ENCODE measurements around the gene MIS12. TPM values are rescaled to one million over a fixed set of nuclear protein-coding genes. Genes with fewer than 3 reads are reported as not detected.

MIS12 gene
- polyA plus RNA-seq, 3 donors = 6.9 to 10.8 (median 8.9) TPM

- no CpG with 5 or more reads among the region's 7 CpGs for WGBS (ENCODE audit: insufficient coverage)
- H3K4me1 Mint-ChIP-seq = peaks cover 3% of the 10 kb centered on the region
- no peaks in the 10 kb centered on the region for H3K79me2 ChIP-seq (ENCODE audit: insufficient read depth, low read length)
- peaks cover 66 to 86% of the 10 kb centered on the region in 2 donors for H3K36me3 ChIP-seq (replicated peaks in 1 of 2; ENCODE audit: control insufficient read depth in 1 of 2, insufficient read depth in 2 of 2, low read length in 2 of 2)
- no peak overlapping the region for H2AFZ ChIP-seq (ENCODE audit: insufficient read depth, low read depth, low read length, poor library complexity, severe bottlenecking)
- H3K27ac Mint-ChIP-seq = peak overlapping the region in 2 of 7 donors; percentile 18 to 21
- no peaks in the 10 kb centered on the region for H3K9me3 ChIP-seq (replicated peaks in 1 of 2; ENCODE audit: control insufficient read depth in 1 of 2, insufficient read depth in 1 of 2, low read length in 2 of 2)
- H4K20me1 ChIP-seq (ENCODE audit: insufficient read depth, low read length) = peaks cover 65% of the 10 kb centered on the region
- H3K4me3 ChIP-seq (replicated peaks in 1 of 3; ENCODE audit: low read depth in 2 of 3, low read length in 3 of 3) = no peak overlapping the region
- H3K9ac ChIP-seq (ENCODE audit: insufficient read depth, low read length, poor library complexity, severe bottlenecking) = no peak overlapping the region
- DNase-seq = no peak
- no peaks in the 10 kb centered on the region for H3K27me3 ChIP-seq (ENCODE audit: control insufficient read depth in 2 of 2, insufficient read depth in 2 of 2, low read length in 2 of 2)
- peaks cover 0 to 15% (median 6%) of the 10 kb centered on the region in 7 donors for H3K9me3 Mint-ChIP-seq
- peaks cover 81 to 97% of the 10 kb centered on the region in 2 donors for H3K36me3 Mint-ChIP-seq
- intact Hi-C loops (cut with micrococcal nuclease) = no loop called here
- no peak overlapping the region for H3K4me2 ChIP-seq (replicated peaks; ENCODE audit: extremely low read depth, low read length, poor library complexity, severe bottlenecking)
- H3K4me3 Mint-ChIP-seq = no peak overlapping the region
- peaks cover 0 to 2% (median 0%) of the 10 kb centered on the region in 3 donors for H3K27me3 Mint-ChIP-seq (ENCODE audit: low read depth in 3 of 3)
- no peaks in the 10 kb centered on the region for H3K4me1 ChIP-seq (ENCODE audit: control insufficient read depth in 1 of 2, insufficient read depth in 2 of 2, low read length in 2 of 2)
- TF ChIP-seq, protein P1, sequence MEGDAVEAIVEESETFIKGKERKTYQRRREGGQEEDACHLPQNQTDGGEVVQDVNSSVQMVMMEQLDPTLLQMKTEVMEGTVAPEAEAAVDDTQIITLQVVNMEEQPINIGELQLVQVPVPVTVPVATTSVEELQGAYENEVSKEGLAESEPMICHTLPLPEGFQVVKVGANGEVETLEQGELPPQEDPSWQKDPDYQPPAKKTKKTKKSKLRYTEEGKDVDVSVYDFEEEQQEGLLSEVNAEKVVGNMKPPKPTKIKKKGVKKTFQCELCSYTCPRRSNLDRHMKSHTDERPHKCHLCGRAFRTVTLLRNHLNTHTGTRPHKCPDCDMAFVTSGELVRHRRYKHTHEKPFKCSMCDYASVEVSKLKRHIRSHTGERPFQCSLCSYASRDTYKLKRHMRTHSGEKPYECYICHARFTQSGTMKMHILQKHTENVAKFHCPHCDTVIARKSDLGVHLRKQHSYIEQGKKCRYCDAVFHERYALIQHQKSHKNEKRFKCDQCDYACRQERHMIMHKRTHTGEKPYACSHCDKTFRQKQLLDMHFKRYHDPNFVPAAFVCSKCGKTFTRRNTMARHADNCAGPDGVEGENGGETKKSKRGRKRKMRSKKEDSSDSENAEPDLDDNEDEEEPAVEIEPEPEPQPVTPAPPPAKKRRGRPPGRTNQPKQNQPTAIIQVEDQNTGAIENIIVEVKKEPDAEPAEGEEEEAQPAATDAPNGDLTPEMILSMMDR (IDR thresholded peaks at IDR 0.05) = no peak
- H3K27ac ChIP-seq (ENCODE audit: low read depth in 1 of 2, low read length in 2 of 2) = no peak overlapping the region
Observed at GRCh38 chr17:5513628-5514027, 27.3 kb downstream of the MIS12 start.

- TF ChIP-seq, protein P1 (IDR thresholded peaks at IDR 0.05) = no peak
- Histone ChIP-seq H3K4me2 (replicated peaks; ENCODE audit: extremely low read depth, low read length, poor library complexity, severe bottlenecking) (no peak overlapping the region), H3K4me1 (ENCODE audit: control insufficient read depth in 1 of 2, insufficient read depth in 2 of 2, low read length in 2 of 2) (no peaks in the 10 kb centered on the region), H3K79me2 (ENCODE audit: insufficient read depth, low read length) (no peaks in the 10 kb centered on the region), H3K9me3 (replicated peaks in 1 of 2; ENCODE audit: control insufficient read depth in 1 of 2, insufficient read depth in 1 of 2, low read length in 2 of 2) (no peaks in the 10 kb centered on the region), H3K4me3 (replicated peaks in 1 of 3; ENCODE audit: low read depth in 2 of 3, low read length in 3 of 3) (no peak overlapping the region), H4K20me1 (ENCODE audit: insufficient read depth, low read length) (peaks cover 57% of the 10 kb centered on the region), H3K36me3 (replicated peaks in 1 of 2; ENCODE audit: control insufficient read depth in 1 of 2, insufficient read depth in 2 of 2, low read length in 2 of 2) (peaks cover 61 to 77% of the 10 kb centered on the region in 2 donors), H2AFZ (ENCODE audit: insufficient read depth, low read depth, low read length, poor library complexity, severe bottlenecking) (no peak overlapping the region), H3K27me3 (ENCODE audit: control insufficient read depth in 2 of 2, insufficient read depth in 2 of 2, low read length in 2 of 2) (no peaks in the 10 kb centered on the region), H3K27ac (ENCODE audit: low read depth in 1 of 2, low read length in 2 of 2) (no peak overlapping the region), H3K9ac (ENCODE audit: insufficient read depth, low read length, poor library complexity, severe bottlenecking) (no peak overlapping the region)
- WGBS (ENCODE audit: insufficient coverage) = 100% methylated on average over 7 of the region's 10 CpGs
- no peak for DNase-seq
- Mint-ChIP-seq H3K4me1 (peaks cover 3% of the 10 kb centered on the region), H3K27me3 (ENCODE audit: low read depth in 3 of 3) (no peaks in the 10 kb centered on the region), H3K27ac (peak overlapping the region in 2 of 7 donors; percentile 11 to 65), H3K4me3 (no peak overlapping the region), H3K36me3 (peaks cover 73 to 97% of the 10 kb centered on the region in 2 donors), H3K9me3 (peaks cover 0 to 15% (median 6%) of the 10 kb centered on the region in 7 donors)
- intact Hi-C loops (cut with micrococcal nuclease) = no loop called here
Observed at GRCh38 chr17:5514976-5515375, 28.6 kb downstream of the MIS12 start.

All from CD14-positive monocyte (primary cell).